ENCODE results near the gene LOXL3. TPM values are rescaled to one million over a fixed set of nuclear protein-coding genes. Genes with fewer than 3 reads are reported as not detected.

Gene LOXL3
- total RNA-seq, 1 experiment from 2014 or later, result 29.0 TPM

GRCh38 chr2:74516650-74517049, 37.1 kb downstream of the LOXL3 start:
- no peak for DNase-seq
- H3K9me3 ChIP-seq (ENCODE audit: control insufficient read depth, low read depth, low read length), result no peaks in the 10 kb centered on the region
- H3K79me2 ChIP-seq (ENCODE audit: insufficient read depth, low read length), result no peaks in the 10 kb centered on the region
- H2AFZ ChIP-seq (ENCODE audit: low read length), result no peak overlapping the region
- no peak overlapping the region for H2BK120ac ChIP-seq (ENCODE audit: low read depth, low read length, poor library complexity, severe bottlenecking)
- H2BK15ac ChIP-seq (ENCODE audit: low read depth, low read length), result no peak overlapping the region
- no peak overlapping the region for H3K4ac ChIP-seq (ENCODE audit: low read depth, low read length)
- H3K27ac Mint-ChIP-seq, result no peak overlapping the region
- H3K4me1 ChIP-seq (ENCODE audit: insufficient read depth, low read length), result no peaks in the 10 kb centered on the region
- H3K23ac ChIP-seq (ENCODE audit: insufficient read length, low read depth, low read length), result no peak overlapping the region
- no peak overlapping the region for H3T11ph ChIP-seq (ENCODE audit: low read length)
- TF ChIP-seq CTCF (conservative IDR thresholded peaks at IDR 0.05), result no peak
- H3K9me3 Mint-ChIP-seq, result peaks cover 10 to 17% of the 10 kb centered on the region in 2 experiments
- no peak overlapping the region for H3K14ac ChIP-seq (ENCODE audit: insufficient read depth, low read length)
- no peak overlapping the region for H2BK12ac ChIP-seq (ENCODE audit: insufficient read length, low read depth, low read length)
- H3K4me2 ChIP-seq (ENCODE audit: insufficient read depth, insufficient read length, low read length), result no peak overlapping the region
- H3K27ac ChIP-seq (ENCODE audit: insufficient read length, low read depth, low read length), result no peak overlapping the region
- H3K4me1 Mint-ChIP-seq, result peaks cover 12 to 14% of the 10 kb centered on the region in 2 experiments
- peaks cover 76% of the 10 kb centered on the region for H3K27me3 ChIP-seq (ENCODE audit: insufficient read depth, low read length)
- H3K36me3 Mint-ChIP-seq (ENCODE audit: insufficient read depth in 1 of 3, low read depth in 3 of 3), result peaks cover 5 to 8% (median 6%) of the 10 kb centered on the region in 3 experiments; a peak in 5 of 7 replicates
- H2BK5ac ChIP-seq (ENCODE audit: insufficient read length, low read length), result no peak overlapping the region
- H3K79me1 ChIP-seq (ENCODE audit: insufficient read depth, low read depth, low read length, poor library complexity, severe bottlenecking), result no peaks in the 10 kb centered on the region
- WGBS (ENCODE audit: extremely low coverage, insufficient read length, low lambda C conversion rate), result no CpG with 5 or more reads among the region's 13 CpGs
- H4K20me1 ChIP-seq (ENCODE audit: control insufficient read depth, insufficient read depth, insufficient read length), result no peaks in the 10 kb centered on the region
- H3K9ac ChIP-seq (ENCODE audit: extremely low read depth, insufficient read length, low read length), result no peak overlapping the region
- peaks cover 97% of the 10 kb centered on the region for H3K27me3 Mint-ChIP-seq (ENCODE audit: low read depth)
- peak overlapping the region in 1 of 2 experiments; percentile 1; a peak in 2 of 5 replicates for H3K4me3 Mint-ChIP-seq
- no peak overlapping the region for H4K8ac ChIP-seq (replicated peaks; ENCODE audit: insufficient read length, low read depth, low read length)
- no peak overlapping the region for H3K18ac ChIP-seq (ENCODE audit: insufficient read length, low read depth, low read length)
- no peak overlapping the region for H4K91ac ChIP-seq (ENCODE audit: insufficient read length, low read depth, low read length)
- H3K23me2 ChIP-seq (ENCODE audit: insufficient read length, low read depth, low read length, poor library complexity, severe bottlenecking), result peaks cover 19% of the 10 kb centered on the region
- H4K5ac ChIP-seq (ENCODE audit: insufficient read length, low read depth, low read length), result no peak overlapping the region
- H2BK20ac ChIP-seq (ENCODE audit: low read depth, low read length, poor library complexity, severe bottlenecking), result no peak overlapping the region
- no peak overlapping the region for H2AK5ac ChIP-seq (ENCODE audit: insufficient read length, low read length)
- no peak overlapping the region for H3K56ac ChIP-seq (ENCODE audit: insufficient read length, low read depth, low read length)

Data from H9 (cell line).